ENCODE results near the gene TBCK. TPM values are rescaled to one million over a fixed set of nuclear protein-coding genes. Genes with fewer than 3 reads are reported as not detected.

The TBCK gene
- total RNA-seq, 2 experiments from 2014 or later: 24.9 to 30.1 TPM

GRCh38 chr4:106063009-106063408 is 253.0 kb downstream of the TBCK start:
- ChIA-PET CTCF (no interaction called here), POLR2A (no interaction called here)
- Mint-ChIP-seq H3K4me3 (no peak overlapping the region), H3K27ac (no peak overlapping the region), H3K36me3 (ENCODE audit: low read depth) (peaks cover 2% of the 10 kb centered on the region), H3K27me3 (no peaks in the 10 kb centered on the region), H3K4me1 (ENCODE audit: low read depth) (no peaks in the 10 kb centered on the region), H3K9me3 (no peaks in the 10 kb centered on the region)
- DNase-seq: no peak
- intact Hi-C loops (cut with micrococcal nuclease): no loop called here
- no peak for TF ChIP-seq CTCF (IDR thresholded peaks at IDR 0.05)
- ATAC-seq: no peak

- intact Hi-C loops (cut with micrococcal nuclease): no loop called here
- ATAC-seq (no peak), DNase-seq (no peak)
- Mint-ChIP-seq H3K27me3 (no peaks in the 10 kb centered on the region), H3K4me1 (ENCODE audit: low read depth) (no peaks in the 10 kb centered on the region), H3K36me3 (ENCODE audit: low read depth) (peaks cover 2% of the 10 kb centered on the region), H3K27ac (no peak overlapping the region), H3K4me3 (no peak overlapping the region), H3K9me3 (no peaks in the 10 kb centered on the region)
- no peak for TF ChIP-seq CTCF (IDR thresholded peaks at IDR 0.05)
- POLR2A ChIA-PET: no interaction called here
- CTCF ChIA-PET: no interaction called here
These were observed 253.5 kb downstream of the TBCK start for GRCh38 chr4:106062452-106062875.

GRCh38 chr4:106058921-106059320 is 257.1 kb downstream of the TBCK start:
- no peaks in the 10 kb centered on the region for H3K27me3 Mint-ChIP-seq
- CTCF ChIA-PET: no interaction called here
- ATAC-seq: no peak

GRCh38 chr4:106056914-106057313 is 259.1 kb downstream of the TBCK start:
- Mint-ChIP-seq H3K27ac (no peak overlapping the region), H3K27me3 (no peaks in the 10 kb centered on the region), H3K36me3 (ENCODE audit: low read depth) (peaks cover 2% of the 10 kb centered on the region), H3K4me3 (no peak overlapping the region), H3K4me1 (ENCODE audit: low read depth) (no peaks in the 10 kb centered on the region), H3K9me3 (no peaks in the 10 kb centered on the region)
- ATAC-seq (no peak), DNase-seq (no peak)
- no peak for TF ChIP-seq CTCF (IDR thresholded peaks at IDR 0.05)
- POLR2A ChIA-PET: no interaction called here
- CTCF ChIA-PET: no interaction called here
- intact Hi-C loops (cut with micrococcal nuclease): no loop called here

More at GRCh38 chr4:106058921-106059320, 257.1 kb downstream of the TBCK start:
- intact Hi-C loops (cut with micrococcal nuclease): no loop called here
- POLR2A ChIA-PET: no interaction called here
- no peak for TF ChIP-seq CTCF (IDR thresholded peaks at IDR 0.05)
- no peaks in the 10 kb centered on the region for H3K9me3 Mint-ChIP-seq
- H3K27ac Mint-ChIP-seq: no peak overlapping the region
- H3K4me3 Mint-ChIP-seq: no peak overlapping the region
- no peaks in the 10 kb centered on the region for H3K4me1 Mint-ChIP-seq (ENCODE audit: low read depth)
- DNase-seq: no peak
- H3K36me3 Mint-ChIP-seq (ENCODE audit: low read depth): peaks cover 2% of the 10 kb centered on the region

- intact Hi-C loops (cut with micrococcal nuclease): no loop called here
- no peaks in the 10 kb centered on the region for H3K9me3 Mint-ChIP-seq
- no peak overlapping the region for H3K27ac Mint-ChIP-seq
- DNase-seq (no peak), ATAC-seq (no peak)
- ChIA-PET POLR2A (no interaction called here), CTCF (no interaction called here)
- no peak for TF ChIP-seq CTCF (IDR thresholded peaks at IDR 0.05)
- no peaks in the 10 kb centered on the region for H3K27me3 Mint-ChIP-seq
- no peak overlapping the region for H3K4me3 Mint-ChIP-seq
- peaks cover 6% of the 10 kb centered on the region for H3K36me3 Mint-ChIP-seq (ENCODE audit: low read depth)
- no peaks in the 10 kb centered on the region for H3K4me1 Mint-ChIP-seq (ENCODE audit: low read depth)
These were observed 264.5 kb downstream of the TBCK start for GRCh38 chr4:106051514-106051913.

Data from activated CD8-positive, alpha-beta T cell treated with anti-CD3 and anti-CD28 coated beads for 36 hours (primary cell).